Inferior parietal cortex (tissue), 1 donor: Measurements from ENCODE around the gene RALGPS1.

Source experiments
- DNase-seq: peaks from one replicate; pipeline ENCODE4 v3.0.0-alpha.2; 2016; ENCODE audit errors: extremely low spot score

RALGPS1 gene

DNA sequence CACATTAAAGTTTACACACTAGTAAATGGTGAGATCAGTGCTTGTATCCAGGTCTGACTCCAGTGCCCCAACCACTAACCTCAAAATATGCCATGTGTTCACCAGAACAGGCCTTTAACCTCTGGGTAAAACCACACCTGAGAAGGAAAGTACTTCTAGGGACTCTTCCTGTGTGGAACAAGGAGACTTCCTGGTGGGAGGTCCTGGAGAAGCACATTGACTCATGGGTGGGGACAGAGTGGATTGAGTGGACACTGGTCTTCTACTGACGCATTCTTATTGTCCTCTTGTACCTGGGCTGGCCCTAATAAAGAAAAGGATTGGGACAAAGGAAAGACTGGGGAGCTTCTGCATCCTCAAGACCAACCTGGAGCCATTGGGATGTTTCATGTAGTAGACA, 164.4 kb downstream of the RALGPS1 start:
- no peak for DNase-seq

DNA sequence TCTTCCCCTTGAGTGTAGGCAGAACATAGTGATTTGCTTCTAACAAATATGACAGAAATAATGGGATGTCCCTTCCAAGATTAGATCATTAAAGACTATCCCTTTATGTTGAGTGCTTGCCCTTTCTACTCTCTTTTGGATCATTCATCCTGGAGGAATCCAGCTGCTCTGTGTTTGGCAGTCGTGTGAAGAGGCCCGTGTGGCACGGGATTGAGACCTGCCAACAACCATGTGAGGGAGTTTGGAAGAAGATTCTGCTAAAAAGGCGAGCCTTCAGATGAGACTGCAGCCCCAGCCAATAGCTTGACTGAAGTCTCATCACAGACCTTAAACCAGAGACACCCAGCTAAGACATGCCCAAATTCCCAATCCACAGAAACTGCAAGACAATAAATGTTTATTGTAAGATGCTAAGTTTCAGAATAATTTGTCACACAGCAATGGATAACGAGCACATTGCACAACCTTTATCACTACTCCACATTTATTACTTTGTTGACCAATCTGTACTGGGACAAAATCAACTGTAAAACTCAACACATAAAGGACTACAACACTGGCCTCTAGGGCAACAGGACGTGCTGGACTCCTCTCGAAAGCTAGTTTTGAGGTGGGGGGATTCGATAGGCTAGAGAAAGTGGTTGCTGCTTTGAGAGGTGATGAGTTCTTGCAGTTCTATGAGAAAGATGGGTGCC, 165.0 kb downstream of the RALGPS1 start:
- DNase-seq, result no peak

GRCh38 chr9:127081250-127082185, 166.9 kb downstream of the RALGPS1 start:
- no peak for DNase-seq

- DNase-seq, result no peak
These were observed 168.8 kb downstream of the RALGPS1 start for GRCh38 chr9:127083138-127083980.

DNA sequence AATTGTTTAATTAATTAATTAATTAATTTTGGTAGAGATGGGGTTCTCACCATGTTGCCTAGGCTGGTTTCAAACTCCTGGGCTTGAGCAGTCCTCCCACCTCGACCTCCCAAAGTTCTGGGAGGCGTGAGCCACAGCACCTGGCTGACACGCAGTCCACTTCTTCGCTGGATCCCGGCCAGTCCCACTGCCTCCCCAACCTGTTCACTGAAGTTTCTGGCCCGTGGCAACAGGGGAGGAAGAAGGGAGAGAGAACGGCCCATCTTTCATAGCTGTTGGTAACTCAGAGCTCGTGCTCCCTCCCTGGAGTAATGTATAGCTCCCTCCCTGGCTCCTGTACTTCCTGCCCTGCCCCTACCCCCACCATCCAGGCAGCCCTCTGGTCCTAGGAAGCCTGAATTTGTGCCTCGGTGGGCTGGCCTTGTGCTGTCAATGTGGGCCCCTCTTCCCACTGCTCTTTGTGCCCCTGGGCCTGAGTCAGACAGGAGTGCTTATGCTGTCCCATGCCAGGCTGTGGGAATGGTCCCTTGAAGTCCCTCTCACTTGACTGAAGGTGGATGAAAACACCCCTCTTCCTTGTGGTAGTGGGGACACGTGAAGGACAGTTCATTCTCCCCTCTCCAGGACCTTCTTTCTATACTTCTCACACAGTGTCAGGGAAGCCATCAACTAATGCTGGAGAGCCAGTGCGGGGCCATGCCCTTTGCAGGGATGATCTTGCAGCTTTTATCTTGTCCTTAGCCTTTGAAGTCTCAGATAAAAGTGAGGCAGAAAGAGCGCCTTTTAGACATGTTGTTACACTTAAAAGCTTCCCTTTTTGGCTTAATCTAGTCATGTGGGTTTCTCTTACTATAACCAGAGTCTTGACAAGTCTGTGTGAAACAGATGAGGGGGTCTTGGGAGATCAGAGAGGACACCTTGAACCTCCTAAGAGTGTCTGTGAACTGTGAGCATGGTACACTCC, 169.8 kb downstream of the RALGPS1 start:
- no peak for DNase-seq

- DNase-seq, result no peak
These were observed 170.6 kb downstream of the RALGPS1 start for GRCh38 chr9:127085186-127085585.

GRCh38 chr9:127086771-127087170, 172.2 kb downstream of the RALGPS1 start:
- DNase-seq, result no peak

DNA sequence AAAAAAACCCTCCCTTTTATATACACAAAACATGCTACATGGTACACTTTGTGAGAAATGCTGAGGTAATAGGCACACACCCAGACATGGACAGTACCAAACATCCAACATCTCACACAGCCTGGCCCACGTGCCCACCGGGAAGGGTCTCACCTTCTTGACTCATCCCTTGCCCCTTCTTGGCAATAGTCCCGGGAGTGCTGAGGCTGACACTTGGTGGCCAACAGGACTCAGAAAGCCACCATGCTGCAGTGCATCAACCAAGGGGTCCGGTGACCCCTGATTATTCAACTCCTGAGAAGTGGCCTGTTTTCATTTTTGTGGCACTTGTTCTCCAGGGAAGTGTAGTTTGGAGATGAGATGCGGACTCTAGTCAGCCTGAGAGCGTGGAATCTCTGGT, 172.8 kb downstream of the RALGPS1 start:
- no peak for DNase-seq

DNA sequence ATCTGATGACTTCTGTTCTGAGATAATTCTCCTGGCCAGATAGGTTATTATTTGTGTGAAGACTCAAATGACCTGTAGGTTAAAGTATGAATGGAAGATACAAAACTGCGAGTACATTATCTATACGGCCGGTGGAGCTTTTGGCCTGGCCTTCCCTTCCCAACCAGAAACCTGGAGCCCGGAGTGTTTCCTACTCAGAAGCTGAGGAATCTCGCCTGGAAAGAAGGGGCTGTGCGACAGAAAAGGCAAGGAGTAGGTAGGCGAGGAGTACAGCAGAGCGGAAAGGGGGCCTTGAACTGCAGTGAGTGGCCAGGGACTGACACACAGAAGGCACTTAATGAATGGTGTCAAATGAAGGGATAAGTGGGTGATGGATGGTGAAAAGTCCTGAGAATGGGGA, 173.3 kb downstream of the RALGPS1 start:
- DNase-seq, result no peak

DNA sequence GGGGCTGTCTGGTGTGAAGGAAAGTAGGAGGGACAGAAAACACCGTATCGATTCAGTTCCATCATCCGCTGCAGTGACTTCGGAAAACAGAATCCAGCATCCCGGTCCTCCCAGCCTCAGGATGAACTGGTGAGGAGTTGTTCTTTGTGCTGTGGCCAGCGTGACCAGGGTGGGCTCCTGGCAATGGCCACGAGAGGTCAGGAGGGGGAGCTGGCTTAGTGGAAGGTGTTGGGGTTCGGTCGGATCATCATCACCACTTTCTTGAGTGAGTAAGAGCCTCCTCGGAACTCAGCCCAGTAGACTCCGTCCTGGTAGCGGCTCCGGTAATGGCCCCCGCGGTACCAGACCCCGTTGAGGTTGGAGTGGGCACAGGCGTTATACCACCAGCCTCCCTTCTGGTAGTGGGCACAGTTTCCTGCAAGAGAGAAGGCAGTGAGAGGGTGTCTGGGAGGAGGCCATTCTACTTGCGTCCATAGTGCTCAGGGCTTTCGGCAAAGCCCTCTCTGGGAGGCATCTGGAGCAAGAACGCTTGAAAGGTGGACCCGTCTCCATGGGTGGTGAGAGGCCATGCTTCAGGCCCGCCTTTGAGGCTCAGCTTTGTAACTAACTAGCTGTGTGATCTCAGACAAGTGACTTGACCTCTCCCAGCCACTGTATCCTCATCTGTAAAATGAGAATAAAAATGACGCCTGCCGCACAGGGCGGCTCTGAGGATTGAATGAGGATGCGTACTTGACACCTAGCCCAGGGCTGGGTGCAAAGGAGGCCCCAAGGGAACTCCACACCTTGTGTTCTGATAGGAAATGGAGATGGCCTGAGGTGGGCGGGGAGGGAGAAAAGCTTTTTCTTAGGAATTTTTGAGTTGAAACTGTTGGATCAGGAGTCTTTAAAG, 174.4 kb downstream of the RALGPS1 start:
- DNase-seq, result no peak

GRCh38 chr9:127089631-127090081, 175.1 kb downstream of the RALGPS1 start:
- DNase-seq, result no peak

DNA sequence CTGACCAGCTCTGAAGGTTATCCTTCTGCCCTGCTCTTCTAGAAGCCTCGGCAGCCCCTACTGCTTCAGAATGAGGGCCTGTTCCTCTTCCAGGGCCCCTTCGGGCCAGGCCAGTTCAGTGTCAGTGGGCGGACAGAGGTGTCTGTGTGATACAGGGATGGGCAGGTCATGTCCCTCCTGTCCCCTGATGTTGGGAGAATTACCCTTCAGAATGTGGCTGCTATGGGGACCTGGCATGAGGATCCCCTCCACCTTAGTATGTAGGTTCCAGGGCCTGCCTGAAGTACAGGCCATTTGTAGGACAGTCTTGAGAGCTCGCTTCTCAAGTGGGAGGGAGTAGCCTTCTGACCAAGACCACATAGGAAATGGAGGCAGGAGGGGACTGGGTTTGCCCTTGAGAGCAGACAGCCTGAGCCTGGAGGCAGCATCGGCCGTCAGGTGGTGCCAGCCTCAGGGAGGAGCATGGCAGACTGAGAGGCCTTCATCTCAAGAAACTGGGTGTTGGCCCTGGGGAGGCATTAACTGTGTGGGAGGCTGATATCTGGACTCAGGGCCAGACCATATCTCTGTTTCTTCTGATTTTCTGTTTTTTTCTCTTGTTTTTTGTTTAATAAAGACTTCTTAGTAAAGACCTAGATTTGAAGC, 175.9 kb downstream of the RALGPS1 start:
- DNase-seq, result no peak

DNA sequence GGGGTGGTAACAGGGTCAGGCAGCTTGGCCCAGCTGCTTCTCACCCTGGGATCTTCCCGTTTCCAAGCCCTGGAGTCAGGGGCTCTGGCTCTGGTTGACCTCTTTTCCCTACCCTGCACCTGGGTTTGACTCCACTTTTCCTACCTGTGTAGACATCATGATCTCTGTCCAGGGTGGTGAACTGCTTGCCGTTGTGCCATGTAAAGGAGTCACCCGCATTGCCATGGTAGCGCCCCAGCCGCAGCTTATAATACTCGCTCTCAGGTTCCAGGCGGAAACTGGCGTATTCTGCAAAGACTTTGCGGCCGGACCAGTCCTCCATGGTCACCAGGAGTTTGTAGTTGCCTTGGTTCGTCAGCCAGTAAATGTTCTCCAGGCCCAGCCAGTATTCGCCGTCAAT, 176.9 kb downstream of the RALGPS1 start:
- DNase-seq, result no peak

DNA sequence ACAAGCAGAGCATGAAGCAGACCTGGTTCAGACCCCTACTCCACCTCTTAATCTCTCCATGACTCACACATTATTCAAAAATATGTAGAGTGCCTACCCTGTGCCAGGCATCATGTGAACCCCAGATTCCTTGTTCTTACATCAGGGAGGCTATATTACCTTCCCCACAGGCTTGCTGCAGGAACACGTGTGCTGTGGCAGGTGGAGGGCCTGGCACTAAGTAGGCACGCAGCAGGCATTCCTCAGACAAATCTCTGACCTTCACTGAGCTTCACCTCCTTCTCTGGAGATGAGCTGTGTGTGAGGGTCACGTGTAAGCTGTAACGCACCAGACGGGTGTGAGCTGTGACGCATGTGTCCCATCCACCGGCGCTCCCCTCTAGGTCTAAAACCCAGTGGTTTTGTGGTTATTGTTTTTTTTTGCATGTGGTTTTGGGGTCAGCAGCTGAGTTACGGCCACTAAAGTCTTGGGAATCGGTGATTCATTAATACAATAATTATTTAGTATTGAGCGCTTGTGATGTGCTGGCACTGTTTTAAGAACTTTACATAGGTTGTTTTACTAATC, 177.5 kb downstream of the RALGPS1 start:
- DNase-seq, result no peak

DNA sequence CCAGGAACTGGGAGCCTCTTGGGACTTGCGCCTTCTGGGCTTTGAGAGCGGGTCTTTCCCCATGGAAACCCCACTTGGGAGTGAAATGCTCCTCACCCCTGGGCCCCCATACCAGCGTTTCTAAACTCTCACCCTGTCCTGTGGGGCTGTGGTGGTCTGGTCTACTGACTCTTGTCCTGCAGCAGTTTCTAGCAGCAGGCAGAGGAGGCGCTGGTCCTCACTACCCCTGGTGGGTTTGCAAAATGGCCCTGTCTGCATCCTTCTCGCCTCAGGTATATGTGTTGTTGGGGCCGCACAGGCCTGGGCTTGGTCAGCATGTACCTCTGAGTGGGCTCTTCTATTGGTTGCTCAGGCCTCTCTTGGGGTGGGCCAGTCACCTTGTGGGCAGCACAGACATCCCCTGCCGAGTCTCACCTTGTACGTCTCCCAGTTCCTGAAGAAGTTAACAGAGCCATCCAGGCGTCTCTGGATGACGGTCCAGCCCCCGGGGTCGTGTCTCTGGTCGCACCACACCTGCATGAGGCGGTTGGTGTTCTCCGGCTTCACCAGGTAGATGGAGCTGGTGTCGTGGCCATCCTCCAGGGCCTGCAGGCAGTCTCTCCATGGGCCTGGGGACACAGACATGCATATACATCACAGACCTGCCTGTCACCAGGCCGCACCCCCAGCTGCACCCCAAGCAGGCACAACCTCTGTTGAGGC, 178.9 kb downstream of the RALGPS1 start:
- no peak for DNase-seq

DNA sequence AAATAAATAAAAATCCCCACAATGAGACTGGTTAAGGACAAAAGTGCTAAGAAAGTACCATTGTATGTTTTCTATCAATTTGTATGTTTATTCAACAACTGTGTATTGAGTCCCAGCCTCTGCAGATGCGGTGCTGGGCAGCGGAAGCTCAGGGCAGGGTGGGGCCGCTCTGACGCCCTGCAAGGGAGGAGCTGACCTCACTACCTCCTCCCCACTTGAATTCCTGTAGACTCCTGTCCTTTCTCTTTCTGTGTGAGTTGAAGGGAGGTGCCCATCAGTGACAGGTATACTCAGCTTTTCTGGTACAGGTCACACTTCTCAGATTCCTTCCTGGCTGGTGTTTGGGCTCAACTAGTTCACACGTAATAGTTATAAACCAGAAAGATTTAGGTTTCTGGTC, 180.8 kb downstream of the RALGPS1 start:
- DNase-seq, result no peak

GRCh38 chr9:127096208-127096607, 181.6 kb downstream of the RALGPS1 start:
- no peak for DNase-seq

DNA sequence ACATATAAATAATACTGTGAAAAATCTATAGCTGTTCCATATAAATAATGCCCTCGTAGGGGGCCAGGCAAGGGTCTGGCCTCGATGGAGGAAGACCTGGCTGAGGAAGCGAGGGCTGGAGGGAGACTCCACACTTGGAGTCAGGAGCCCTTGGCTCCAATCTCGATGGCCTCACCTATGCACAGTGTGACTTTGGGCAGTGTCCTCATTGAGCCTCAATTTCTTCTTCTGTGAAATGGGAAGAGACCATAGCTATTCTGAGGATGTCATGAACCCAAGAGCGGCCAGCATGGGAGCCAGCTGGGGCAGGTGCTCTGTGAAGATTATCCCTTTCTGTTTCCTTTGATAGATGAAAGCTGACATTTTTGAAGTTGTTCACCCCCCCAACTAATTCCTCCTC, 183.1 kb downstream of the RALGPS1 start:
- DNase-seq, result no peak
